T-helper 1 cell treated with Interleukin-12 subunit alpha and Interleukin-12 subunit beta and Interleukin-4 antibody, amounts not matched to agents 30 μg/mL and 1 μg/mL, for 36 hours (primary cell): ENCODE results near the gene P4HTM.

Experiments
- H3K27ac Mint-ChIP-seq: one replicate; pipeline ENCODE4 v1.8.0; 2021; ENCODE audit warnings: mild to moderate bottlenecking, mixed read lengths
- H3K27me3 Mint-ChIP-seq: one replicate; pipeline ENCODE4 v1.8.0; 2021; ENCODE audit warnings: low read depth, mixed read lengths
- H3K36me3 Mint-ChIP-seq: one replicate; pipeline ENCODE4 v1.8.0; 2021; ENCODE audit warnings: low read depth, mixed read lengths
- H3K4me1 Mint-ChIP-seq: one replicate; pipeline ENCODE4 v1.8.0; 2021; ENCODE audit warnings: low read depth, mixed read lengths
- H3K4me3 Mint-ChIP-seq: one replicate; pipeline ENCODE4 v1.8.0; 2021; ENCODE audit warnings: mild to moderate bottlenecking, moderate library complexity, mixed read lengths
- H3K9me3 Mint-ChIP-seq: one replicate; pipeline ENCODE4 v1.8.0; 2021; ENCODE audit warnings: mixed read lengths

Gene P4HTM

DNA sequence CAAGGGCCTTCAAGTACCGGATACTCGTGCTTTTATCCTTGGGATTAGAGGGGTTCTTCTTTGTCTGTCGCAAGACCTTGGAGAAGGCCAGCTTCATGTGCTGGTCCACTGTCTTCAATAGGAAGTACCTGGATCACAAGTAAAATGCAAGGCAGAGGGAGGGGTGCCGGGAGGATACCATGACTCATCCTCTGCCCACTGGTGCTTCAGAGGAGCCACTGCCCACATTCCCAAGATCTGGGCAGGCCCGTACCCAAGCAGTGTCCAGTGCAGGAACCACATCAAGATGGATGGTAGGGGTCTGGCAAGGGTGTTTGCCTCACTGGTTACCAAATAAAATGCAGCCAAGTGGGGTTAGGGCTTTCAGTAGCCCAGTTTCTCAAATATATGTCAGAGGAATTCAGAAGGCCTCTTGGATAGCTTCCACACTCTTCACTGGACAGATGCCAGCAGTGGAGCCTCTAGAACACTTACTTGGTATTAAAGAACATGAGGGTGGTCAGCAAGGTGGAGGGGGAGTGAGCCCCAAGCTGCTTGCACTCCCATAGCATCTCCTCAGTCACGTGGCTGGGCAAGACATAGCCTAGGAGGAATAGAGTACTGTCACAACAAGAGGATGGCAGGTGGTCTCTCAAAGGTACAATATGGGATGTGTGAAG is 42.7 kb downstream of the P4HTM start:
- Mint-ChIP-seq H3K27me3 (no peaks in the 10 kb centered on the region), H3K9me3 (no peaks in the 10 kb centered on the region), H3K4me3 (no peak overlapping the region), H3K36me3 (peaks cover 41% of the 10 kb centered on the region), H3K27ac (no peak overlapping the region), H3K4me1 (peaks cover 17% of the 10 kb centered on the region)

DNA sequence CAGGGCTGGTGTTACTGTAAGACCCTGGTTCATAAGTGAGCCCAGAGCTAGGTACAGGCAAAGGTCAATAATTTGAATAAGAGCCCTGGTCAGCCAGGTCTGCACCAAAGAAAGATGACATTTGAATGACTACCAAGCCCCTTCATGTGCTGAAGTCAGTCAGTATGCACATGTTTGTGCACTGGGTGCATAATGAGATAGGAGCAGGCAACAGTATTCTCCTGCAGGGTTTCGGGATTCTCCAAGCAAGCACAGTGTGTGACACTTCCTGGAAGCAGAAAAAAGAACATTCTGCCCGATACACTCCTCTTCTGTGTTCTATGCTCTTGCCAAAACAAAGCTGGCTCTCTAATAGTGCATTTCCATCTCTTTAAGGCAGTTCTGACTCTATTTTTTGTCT is 44.6 kb downstream of the P4HTM start:
- Mint-ChIP-seq H3K4me1 (peaks cover under 1% of the 10 kb centered on the region), H3K27ac (no peak overlapping the region), H3K27me3 (no peaks in the 10 kb centered on the region), H3K4me3 (no peak overlapping the region), H3K36me3 (peaks cover 34% of the 10 kb centered on the region), H3K9me3 (no peaks in the 10 kb centered on the region)

- no peak overlapping the region for H3K27ac Mint-ChIP-seq
- no peaks in the 10 kb centered on the region for H3K9me3 Mint-ChIP-seq
These were observed 45.2 kb downstream of the P4HTM start for GRCh38 chr3:49035281-49035680.

DNA sequence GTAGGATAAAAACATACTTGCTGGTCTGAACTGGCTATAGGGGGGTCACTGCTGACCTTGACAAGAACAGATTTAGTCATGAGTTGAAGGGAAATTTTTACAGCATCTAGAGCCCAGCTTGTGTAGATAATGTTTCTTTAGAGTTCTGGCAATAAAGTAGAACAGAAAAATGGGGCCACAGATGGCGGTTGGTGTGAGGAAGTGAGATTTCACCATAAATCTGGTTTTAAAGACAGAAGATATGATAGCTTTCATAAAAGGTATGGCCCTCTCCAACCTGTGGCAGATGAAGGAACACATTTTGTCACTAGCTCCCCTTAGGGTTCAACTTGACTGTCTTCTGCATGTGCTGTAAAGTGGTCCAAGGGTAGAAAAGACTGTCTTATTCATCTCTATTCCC is 63.5 kb downstream of the P4HTM start:
- Mint-ChIP-seq H3K4me1 (peaks cover 5% of the 10 kb centered on the region), H3K4me3 (no peak overlapping the region), H3K9me3 (no peaks in the 10 kb centered on the region), H3K27me3 (no peaks in the 10 kb centered on the region), H3K27ac (no peak overlapping the region), H3K36me3 (peaks cover 39% of the 10 kb centered on the region)

More at GRCh38 chr3:49035281-49035680, 45.2 kb downstream of the P4HTM start:
- Mint-ChIP-seq H3K4me1 (no peaks in the 10 kb centered on the region), H3K36me3 (peaks cover 34% of the 10 kb centered on the region), H3K4me3 (no peak overlapping the region), H3K27me3 (no peaks in the 10 kb centered on the region)

DNA sequence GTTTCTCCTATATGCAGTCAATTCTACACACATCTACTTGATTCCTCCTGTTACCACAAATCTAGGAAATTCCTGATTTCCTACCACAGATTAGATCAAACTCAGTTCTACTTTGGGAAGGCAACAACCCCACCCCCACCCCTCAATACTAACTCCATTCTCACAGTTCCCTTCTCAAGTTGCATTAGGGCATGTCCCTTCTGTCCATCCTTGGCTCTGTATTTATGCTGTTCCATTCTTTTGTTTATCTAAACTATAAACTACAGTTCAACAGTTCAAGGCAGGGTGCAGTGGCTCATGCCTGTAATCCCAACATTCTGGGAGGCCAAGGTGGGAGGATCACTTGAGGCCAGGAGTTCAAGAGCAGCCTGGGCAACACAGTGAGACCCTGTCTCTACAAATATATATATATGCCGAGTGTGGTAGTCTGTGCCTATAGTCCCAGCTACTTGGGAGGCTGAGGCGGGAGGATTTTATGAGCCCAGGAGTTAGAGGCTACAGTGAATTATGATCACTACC is 64.4 kb downstream of the P4HTM start:
- no peak overlapping the region for H3K4me3 Mint-ChIP-seq
- peaks cover 5% of the 10 kb centered on the region for H3K4me1 Mint-ChIP-seq
- H3K27me3 Mint-ChIP-seq: no peaks in the 10 kb centered on the region
- H3K9me3 Mint-ChIP-seq: no peaks in the 10 kb centered on the region
- peaks cover 39% of the 10 kb centered on the region for H3K36me3 Mint-ChIP-seq
- H3K27ac Mint-ChIP-seq: no peak overlapping the region
